HepG2 (cell line): ENCODE measurements around the gene PCGF3. TPM values are rescaled to one million over a fixed set of nuclear protein-coding genes. Genes with fewer than 3 reads are reported as not detected.

Source experiments
- CTCF ChIP-seq: sonication (generic); formaldehyde crosslinking; IDR thresholded peaks from 2 replicates; pipeline ENCODE4 v1.5.0; 2020; ENCODE audit warnings: mild to moderate bottlenecking, missing genetic modification reagents, moderate library complexity
- GMEB2 ChIP-seq: IDR thresholded peaks from 2 replicates; pipeline ENCODE4 v1.6.1; 2016; ENCODE audit warnings: missing biosample characterization, missing genetic modification reagents, low read depth
- HCFC1 ChIP-seq: fragments of 150-350 bp; IDR thresholded peaks from 2 replicates; pipeline ENCODE4 v1.6.1; 2014; ENCODE audit warnings: low read depth, low read length
- HOXA5 ChIP-seq: sonication (generic); formaldehyde crosslinking; IDR thresholded peaks from 2 replicates; pipeline ENCODE4 v1.4.0; 2020; ENCODE audit warnings: missing genetic modification reagents
- IRX3 ChIP-seq: sonication (generic); formaldehyde crosslinking; IDR thresholded peaks from 2 replicates; pipeline ENCODE4 v1.8.1; 2023; ENCODE audit warnings: mild to moderate bottlenecking, low read depth, missing genetic modification reagents, borderline replicate concordance
- JUN ChIP-seq: sonication (generic); formaldehyde crosslinking; IDR thresholded peaks from 2 replicates; pipeline ENCODE4 v1.4.0; 2020; ENCODE audit warnings: mild to moderate bottlenecking, missing genetic modification reagents
- MAFK ChIP-seq, 2 experiments: IDR thresholded peaks in 1 of 2; conservative IDR thresholded peaks in 1 of 2; 2 replicates each; pipeline ENCODE4 v1.6.1; 2011; ENCODE audit warnings: improper control_type of control experiment in 2 of 2, low read length in 2 of 2
- MED1 ChIP-seq: sonication (generic); formaldehyde crosslinking; IDR thresholded peaks from 2 replicates; pipeline ENCODE4 v1.4.0; 2020; ENCODE audit warnings: missing genetic modification reagents
- NR2F2 ChIP-seq: IDR thresholded peaks from 2 replicates; pipeline ENCODE4 v1.6.1; 2012; ENCODE audit warnings: low read depth, inconsistent platforms, borderline replicate concordance
- SNRNP70 ChIP-seq: fragments of 200-400 bp; formaldehyde crosslinking; IDR thresholded peaks from 2 replicates; pipeline ENCODE4 v1.6.1; 2017; ENCODE audit warnings: mild to moderate bottlenecking, low read depth, low read length, moderate library complexity
- TMF1 ChIP-seq: sonication (generic); formaldehyde crosslinking; IDR thresholded peaks from 2 replicates; pipeline ENCODE4 v1.8.1; 2022; ENCODE audit warnings: low read depth, missing genetic modification reagents
- UBTF ChIP-seq: sonication (generic); formaldehyde crosslinking; IDR thresholded peaks from 2 replicates; pipeline ENCODE4 v1.4.0; 2020; ENCODE audit warnings: mild to moderate bottlenecking, missing genetic modification reagents
- ZFP36L2 ChIP-seq: sonication (generic); formaldehyde crosslinking; IDR thresholded peaks from 2 replicates; pipeline ENCODE4 v1.4.0; 2020; ENCODE audit warnings: missing genetic modification reagents
- ZNF232 ChIP-seq: sonication (generic); formaldehyde crosslinking; IDR thresholded peaks from 2 replicates; pipeline ENCODE4 v1.4.0; 2020; ENCODE audit warnings: missing genetic modification reagents, borderline replicate concordance
- ZNF234 ChIP-seq: sonication (generic); formaldehyde crosslinking; conservative IDR thresholded peaks from 2 replicates; pipeline ENCODE4 v1.5.1; 2020; ENCODE audit warnings: mild to moderate bottlenecking, missing genetic modification reagents
- ZNF44 ChIP-seq: sonication (generic); formaldehyde crosslinking; IDR thresholded peaks from 2 replicates; pipeline ENCODE4 v1.5.1; 2020; ENCODE audit warnings: mild to moderate bottlenecking, missing genetic modification reagents
- ZNF570 ChIP-seq: sonication (generic); formaldehyde crosslinking; IDR thresholded peaks from 2 replicates; pipeline ENCODE4 v1.4.0; 2020; ENCODE audit warnings: mild to moderate bottlenecking, missing genetic modification reagents, borderline replicate concordance
- ZNF773 ChIP-seq: sonication (generic); formaldehyde crosslinking; IDR thresholded peaks from 2 replicates; pipeline ENCODE4 v1.4.0; 2020; ENCODE audit warnings: missing genetic modification reagents, borderline replicate concordance
- polyA plus RNA-seq, 8 experiments: library from polyadenylated mRNA; depleted of rRNA in 3 of 8; stranded (reverse) in 7 of 8; unstranded in 1 of 8; fragments of >200 nt; fragmentation: Illumina TruSeq in 4 of 8; extraction: Trizol in 4 of 8; gene quantifications; 2 replicates each; pipeline versions ENCODE4 v1.2.1 to v1.2.3, GENCODE V29; 2011 to 2016; ENCODE audit warnings: low read depth in 4 of 8, missing spikeins in 1 of 8, mixed read lengths in 1 of 8; ENCODE audit not compliant: insufficient read depth in 1 of 8
- total RNA-seq, 5 experiments: library from RNA; depleted of rRNA; stranded (reverse); fragments of >200 nt; fragmentation: Illumina TruSeq; extraction: Trizol; gene quantifications; 2 replicates each; pipeline ENCODE4 v1.2.3, GENCODE V29; 2016; ENCODE audit warnings: low read depth in 1 of 5
- TF ChIP-seq, protein P1 (sequence below): sonication (generic); formaldehyde crosslinking; IDR thresholded peaks from 2 replicates; pipeline ENCODE4 v1.5.1; 2020; ENCODE audit warnings: missing genetic modification reagents, mild to moderate bottlenecking, borderline replicate concordance
- TF ChIP-seq, protein P2 (sequence below): sonication (generic); formaldehyde crosslinking; IDR thresholded peaks from 2 replicates; pipeline ENCODE4 v1.4.0; 2020; ENCODE audit warnings: missing genetic modification reagents
- TF ChIP-seq, protein P3 (sequence below): IDR thresholded peaks from 2 replicates; pipeline ENCODE4 v1.6.1; 2018; ENCODE audit warnings: missing genetic modification reagents

The PCGF3 gene
- total and polyA plus RNA-seq, 2 of the 13 experiments (the other 11 are each of a cell fraction or from before 2014, with no cell fraction given), result 28.6 to 66.2 TPM

DNA sequence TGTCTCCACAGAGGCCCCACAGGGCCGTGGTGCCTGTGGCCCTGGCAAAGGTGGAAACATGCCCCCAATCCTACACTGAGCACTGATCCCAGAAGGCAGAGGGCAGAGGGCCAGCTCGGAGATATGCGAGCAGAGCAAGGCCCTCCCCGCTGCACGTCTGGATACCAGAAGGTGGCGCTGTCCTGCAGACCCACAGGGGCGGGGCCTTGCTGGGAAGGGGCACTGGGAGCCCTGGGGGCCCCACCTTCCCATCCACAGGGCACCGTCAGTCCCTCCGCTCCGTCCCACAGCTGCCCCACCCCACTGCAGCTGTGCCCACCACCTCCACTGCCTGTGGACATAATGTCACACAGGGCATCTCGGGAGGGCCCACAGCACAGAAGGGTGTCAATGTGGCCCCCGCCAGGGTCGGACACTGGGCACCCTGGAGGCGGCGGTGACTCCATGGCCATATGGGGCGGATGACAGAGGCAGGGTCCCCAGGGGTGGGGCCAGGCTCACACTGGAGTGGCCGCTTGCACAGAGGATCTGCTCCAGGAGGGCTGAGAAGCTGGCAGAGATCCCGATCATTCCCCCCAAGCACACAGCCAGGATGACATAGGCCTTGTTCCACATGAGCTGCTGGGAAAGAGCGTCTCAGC lies 21.5 kb upstream of the PCGF3 start (continued):
- TF ChIP-seq GMEB2 (CRISPR knock-in tag) (no peak), NR2F2 (no peak), ZNF44 (CRISPR knock-in tag) (no peak), ZNF232 (no peak), CTCF (CRISPR knock-in tag) (peak; percentile 99), ZNF773 (CRISPR knock-in tag) (no peak), ZFP36L2 (CRISPR knock-in tag) (no peak), ZNF570 (CRISPR knock-in tag) (no peak), IRX3 (CRISPR knock-in tag) (no peak), HCFC1 (no peak), JUN (CRISPR knock-in tag) (no peak), SNRNP70 (no peak), ZNF234 (no peak), TMF1 (CRISPR knock-in tag) (no peak), UBTF (CRISPR knock-in tag) (peak; percentile 56), MAFK (conservative IDR thresholded peaks at IDR 0.05 in 1 of 2, IDR thresholded peaks at IDR 0.05 in 1 of 2; ENCODE audit: low read length in 2 of 2) (no peak), MED1 (no peak), HOXA5 (CRISPR knock-in tag) (no peak)
- TF ChIP-seq, protein P1, sequence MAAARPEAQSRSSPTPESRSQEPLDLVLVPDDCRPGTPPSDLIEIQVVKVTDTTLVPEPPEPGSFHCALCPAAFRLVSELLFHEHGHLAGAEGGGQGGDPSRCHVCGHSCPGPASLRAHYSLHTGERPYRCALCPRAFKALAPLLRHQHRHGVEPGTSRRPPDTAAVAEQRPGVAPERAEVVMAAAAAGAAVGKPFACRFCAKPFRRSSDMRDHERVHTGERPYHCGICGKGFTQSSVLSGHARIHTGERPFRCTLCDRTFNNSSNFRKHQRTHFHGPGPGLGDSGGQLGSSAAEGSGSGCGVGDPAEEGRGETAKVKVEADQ (CRISPR knock-in tag), result no peak
- TF ChIP-seq, protein P2, sequence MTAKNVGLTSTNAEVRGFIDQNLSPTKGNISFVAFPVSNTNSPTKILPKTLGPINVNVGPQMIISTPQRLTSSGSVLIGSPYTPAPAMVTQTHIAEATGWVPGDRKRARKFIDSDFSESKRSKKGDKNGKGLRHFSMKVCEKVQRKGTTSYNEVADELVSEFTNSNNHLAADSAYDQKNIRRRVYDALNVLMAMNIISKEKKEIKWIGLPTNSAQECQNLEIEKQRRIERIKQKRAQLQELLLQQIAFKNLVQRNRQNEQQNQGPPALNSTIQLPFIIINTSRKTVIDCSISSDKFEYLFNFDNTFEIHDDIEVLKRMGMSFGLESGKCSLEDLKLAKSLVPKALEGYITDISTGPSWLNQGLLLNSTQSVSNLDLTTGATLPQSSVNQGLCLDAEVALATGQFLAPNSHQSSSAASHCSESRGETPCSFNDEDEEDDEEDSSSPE (CRISPR knock-in tag), result no peak
- TF ChIP-seq, protein P3, sequence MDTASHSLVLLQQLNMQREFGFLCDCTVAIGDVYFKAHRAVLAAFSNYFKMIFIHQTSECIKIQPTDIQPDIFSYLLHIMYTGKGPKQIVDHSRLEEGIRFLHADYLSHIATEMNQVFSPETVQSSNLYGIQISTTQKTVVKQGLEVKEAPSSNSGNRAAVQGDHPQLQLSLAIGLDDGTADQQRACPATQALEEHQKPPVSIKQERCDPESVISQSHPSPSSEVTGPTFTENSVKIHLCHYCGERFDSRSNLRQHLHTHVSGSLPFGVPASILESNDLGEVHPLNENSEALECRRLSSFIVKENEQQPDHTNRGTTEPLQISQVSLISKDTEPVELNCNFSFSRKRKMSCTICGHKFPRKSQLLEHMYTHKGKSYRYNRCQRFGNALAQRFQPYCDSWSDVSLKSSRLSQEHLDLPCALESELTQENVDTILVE (CRISPR knock-in tag), result no peak
